Kidney (tissue), 14 donors: Measurements from ENCODE around the gene ADARB2. TPM values are rescaled to one million over a fixed set of nuclear protein-coding genes. Genes with fewer than 3 reads are reported as not detected.

Experiments
- DNase-seq, 5 donors: peaks; one replicate each; pipeline ENCODE4 v3.0.0-alpha.2; 2013 to 2020
- FAIRE-seq: peaks from 2 replicates; lab custom pipeline; 2012; peaks lifted over from hg19 to GRCh38; lab: Jason Lieb, UNC
- H3K27ac ChIP-seq, 2 donors: one replicate each; pipeline ENCODE4 v1.7.0; 2013; ENCODE audit warnings: low read depth in 2 of 2, low read length in 2 of 2, inconsistent platforms in 1 of 2
- H3K27me3 ChIP-seq: one replicate; pipeline ENCODE4 v1.7.1; 2013; ENCODE audit warnings: low read length, inconsistent platforms; ENCODE audit not compliant: control insufficient read depth, insufficient read depth
- H3K36me3 ChIP-seq, 3 donors: one replicate each; pipeline versions ENCODE4 v1.7.0 to v1.7.1; 2013; ENCODE audit warnings: low read length in 3 of 3, control low read depth in 1 of 3, inconsistent platforms in 1 of 3; ENCODE audit not compliant: insufficient read depth in 3 of 3, control insufficient read depth in 2 of 3
- H3K4me1 ChIP-seq, 3 donors: one replicate each; pipeline versions ENCODE4 v1.7.0 to v1.7.1; 2013; ENCODE audit warnings: low read length in 3 of 3, inconsistent platforms in 1 of 3, low read depth in 1 of 3; ENCODE audit not compliant: control insufficient read depth in 2 of 3, insufficient read depth in 2 of 3
- H3K4me3 ChIP-seq, 3 donors: one replicate each; pipeline versions ENCODE4 v1.7.0 to v1.8.1; 2013; ENCODE audit warnings: low read length in 3 of 3, control low read depth in 1 of 3, inconsistent platforms in 1 of 3
- H3K9ac ChIP-seq, 3 donors: one replicate each; pipeline versions ENCODE4 v1.7.0 to v1.7.1; 2013; ENCODE audit warnings: low read length in 3 of 3, control low read depth in 1 of 3, inconsistent platforms in 1 of 3
- H3K9me3 ChIP-seq, 3 donors: one replicate each; pipeline versions ENCODE4 v1.7.0 to v1.7.1; 2013; ENCODE audit warnings: low read length in 3 of 3, control low read depth in 1 of 3, inconsistent platforms in 1 of 3; ENCODE audit not compliant: control insufficient read depth in 2 of 3, insufficient read depth in 1 of 3
- intact Hi-C: fragments of 100-400 bp; cut with DNase I; formaldehyde crosslinking; loops from one replicate; pipeline ENCODE4 v1.11.1; 2022
- polyA plus RNA-seq: library from polyadenylated mRNA; stranded (reverse); fragments of 350-450 nt; fragmentation: Illumina TruSeq; extraction: RNeasy Lipid Tissue Mini Kit (QIAGEN cat#74804); gene quantifications from one replicate; pipeline ENCODE4 v1.2.3, GENCODE V29; 2014; ENCODE audit warnings: low read depth, low replicate concordance; ENCODE audit not compliant: insufficient read depth
- total RNA-seq: library from RNA; stranded (reverse); fragmentation: NEBNext Ultra II Directional; extraction: Animal tissue kit (Norgen Biotek cat#: 25700); gene quantifications from one replicate; pipeline ENCODE4 v1.2.1, GENCODE V29; 2021
- TF ChIP-seq, protein P1 (sequence below): IDR thresholded peaks from 3 replicates; pipeline ENCODE4 v1.5.1; 2012; ENCODE audit warnings: mild to moderate bottlenecking, moderate library complexity, borderline replicate concordance; ENCODE audit not compliant: insufficient read depth; ENCODE audit errors: extremely low read depth
- donor health status: control.
- donor health status: control.
- donor health status: control.
- donor health status: control.
- donor health status: control.
- donor health status: DM: yes; HTN: yes; CAD: no.
- donor health status: Normal renal cell carcinoma (clear cell type).

ADARB2 gene
- total and polyA plus RNA-seq, 2 donors from 2014 or later = 1.0 to 1.3 TPM

DNA sequence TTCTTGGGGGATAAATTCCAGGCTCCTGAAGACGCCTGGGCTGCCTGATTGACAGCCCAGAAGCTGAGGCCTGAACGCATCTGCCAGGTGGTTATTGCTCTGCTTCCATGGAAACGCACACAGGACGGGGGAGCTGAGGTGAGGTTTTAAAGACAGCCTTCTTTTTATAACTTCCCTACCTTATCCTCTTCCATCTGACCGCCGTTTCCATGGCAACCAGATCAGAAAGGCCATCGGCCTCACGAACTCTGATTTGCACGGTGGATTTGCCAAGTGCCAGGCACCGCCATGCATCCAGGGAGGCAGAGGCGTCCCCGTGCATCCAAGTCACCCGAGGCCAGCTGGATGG lies 260.9 kb downstream of the ADARB2 start:
- H3K9ac ChIP-seq = no peak overlapping the region
- intact Hi-C loops = no loop called here
- TF ChIP-seq, protein P1, sequence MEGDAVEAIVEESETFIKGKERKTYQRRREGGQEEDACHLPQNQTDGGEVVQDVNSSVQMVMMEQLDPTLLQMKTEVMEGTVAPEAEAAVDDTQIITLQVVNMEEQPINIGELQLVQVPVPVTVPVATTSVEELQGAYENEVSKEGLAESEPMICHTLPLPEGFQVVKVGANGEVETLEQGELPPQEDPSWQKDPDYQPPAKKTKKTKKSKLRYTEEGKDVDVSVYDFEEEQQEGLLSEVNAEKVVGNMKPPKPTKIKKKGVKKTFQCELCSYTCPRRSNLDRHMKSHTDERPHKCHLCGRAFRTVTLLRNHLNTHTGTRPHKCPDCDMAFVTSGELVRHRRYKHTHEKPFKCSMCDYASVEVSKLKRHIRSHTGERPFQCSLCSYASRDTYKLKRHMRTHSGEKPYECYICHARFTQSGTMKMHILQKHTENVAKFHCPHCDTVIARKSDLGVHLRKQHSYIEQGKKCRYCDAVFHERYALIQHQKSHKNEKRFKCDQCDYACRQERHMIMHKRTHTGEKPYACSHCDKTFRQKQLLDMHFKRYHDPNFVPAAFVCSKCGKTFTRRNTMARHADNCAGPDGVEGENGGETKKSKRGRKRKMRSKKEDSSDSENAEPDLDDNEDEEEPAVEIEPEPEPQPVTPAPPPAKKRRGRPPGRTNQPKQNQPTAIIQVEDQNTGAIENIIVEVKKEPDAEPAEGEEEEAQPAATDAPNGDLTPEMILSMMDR = no peak
- H3K27me3 ChIP-seq = no peaks in the 10 kb centered on the region
- no peak overlapping the region for H3K4me3 ChIP-seq
- DNase-seq = peak in 2 of 5 donors; percentile 13 to 30
- peaks cover 0 to 3% (median 0%) of the 10 kb centered on the region in 3 donors for H3K4me1 ChIP-seq
- H3K27ac ChIP-seq = no peak overlapping the region
- no peak for FAIRE-seq
- H3K9me3 ChIP-seq = no peaks in the 10 kb centered on the region
- H3K36me3 ChIP-seq = no peaks in the 10 kb centered on the region

GRCh38 chr10:1475771-1476454 lies 261.4 kb downstream of the ADARB2 start:
- H3K4me1 ChIP-seq = peaks cover 0 to 3% (median 0%) of the 10 kb centered on the region in 3 donors
- H3K9ac ChIP-seq = no peak overlapping the region
- no peak overlapping the region for H3K27ac ChIP-seq
- DNase-seq = no peak
- H3K4me3 ChIP-seq = no peak overlapping the region
- H3K27me3 ChIP-seq = no peaks in the 10 kb centered on the region
- no peak for FAIRE-seq
- TF ChIP-seq, protein P1 = no peak
- intact Hi-C loops = no loop called here
- H3K9me3 ChIP-seq = no peaks in the 10 kb centered on the region
- H3K36me3 ChIP-seq = no peaks in the 10 kb centered on the region

GRCh38 chr10:1475098-1475591 lies 262.2 kb downstream of the ADARB2 start:
- no peaks in the 10 kb centered on the region for H3K36me3 ChIP-seq
- no peak overlapping the region for H3K9ac ChIP-seq
- intact Hi-C loops = no loop called here
- no peaks in the 10 kb centered on the region for H3K27me3 ChIP-seq
- no peak overlapping the region for H3K27ac ChIP-seq
- DNase-seq = peak in 1 of 5 donors; percentile 7
- FAIRE-seq = no peak
- peaks cover 0 to 3% (median 0%) of the 10 kb centered on the region in 3 donors for H3K4me1 ChIP-seq
- no peaks in the 10 kb centered on the region for H3K9me3 ChIP-seq
- H3K4me3 ChIP-seq = no peak overlapping the region
- TF ChIP-seq, protein P1 = no peak
